GM13977 (cell line): ENCODE results near the gene PLOD2.

Experiments
- DNase-seq: peaks from one replicate; pipeline ENCODE4 v3.0.0; 2012; ENCODE audit warnings: low spot score
- in situ Hi-C: fragments of 300-500 bp; cut with MboI; formaldehyde crosslinking; loops from one replicate; pipeline ENCODE4 v1.12.0; 2022; ENCODE audit warnings: low sequenced_read_pairs, low pct_unique_long_range_greater_than_20kb, mixed read lengths, inconsistent platforms; ENCODE audit not compliant: unreplicated experiment
- TF ChIP-seq, protein P1 (sequence below): IDR thresholded peaks from 2 replicates; pipeline ENCODE4 v1.5.1; 2012; ENCODE audit warnings: mild to moderate bottlenecking, control low read depth; ENCODE audit not compliant: insufficient read depth; ENCODE audit errors: extremely low read depth, missing control alignments

Gene PLOD2

GRCh38 chr3:146078031-146078430, 83.0 kb downstream of the PLOD2 start:
- no peak for DNase-seq
- in situ Hi-C loops = no loop called here
- TF ChIP-seq, protein P1, sequence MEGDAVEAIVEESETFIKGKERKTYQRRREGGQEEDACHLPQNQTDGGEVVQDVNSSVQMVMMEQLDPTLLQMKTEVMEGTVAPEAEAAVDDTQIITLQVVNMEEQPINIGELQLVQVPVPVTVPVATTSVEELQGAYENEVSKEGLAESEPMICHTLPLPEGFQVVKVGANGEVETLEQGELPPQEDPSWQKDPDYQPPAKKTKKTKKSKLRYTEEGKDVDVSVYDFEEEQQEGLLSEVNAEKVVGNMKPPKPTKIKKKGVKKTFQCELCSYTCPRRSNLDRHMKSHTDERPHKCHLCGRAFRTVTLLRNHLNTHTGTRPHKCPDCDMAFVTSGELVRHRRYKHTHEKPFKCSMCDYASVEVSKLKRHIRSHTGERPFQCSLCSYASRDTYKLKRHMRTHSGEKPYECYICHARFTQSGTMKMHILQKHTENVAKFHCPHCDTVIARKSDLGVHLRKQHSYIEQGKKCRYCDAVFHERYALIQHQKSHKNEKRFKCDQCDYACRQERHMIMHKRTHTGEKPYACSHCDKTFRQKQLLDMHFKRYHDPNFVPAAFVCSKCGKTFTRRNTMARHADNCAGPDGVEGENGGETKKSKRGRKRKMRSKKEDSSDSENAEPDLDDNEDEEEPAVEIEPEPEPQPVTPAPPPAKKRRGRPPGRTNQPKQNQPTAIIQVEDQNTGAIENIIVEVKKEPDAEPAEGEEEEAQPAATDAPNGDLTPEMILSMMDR = no peak

- DNase-seq = no peak
- in situ Hi-C loops = no loop called here
- TF ChIP-seq, protein P1 = no peak
These were observed 83.8 kb downstream of the PLOD2 start for GRCh38 chr3:146077181-146077580.

DNA sequence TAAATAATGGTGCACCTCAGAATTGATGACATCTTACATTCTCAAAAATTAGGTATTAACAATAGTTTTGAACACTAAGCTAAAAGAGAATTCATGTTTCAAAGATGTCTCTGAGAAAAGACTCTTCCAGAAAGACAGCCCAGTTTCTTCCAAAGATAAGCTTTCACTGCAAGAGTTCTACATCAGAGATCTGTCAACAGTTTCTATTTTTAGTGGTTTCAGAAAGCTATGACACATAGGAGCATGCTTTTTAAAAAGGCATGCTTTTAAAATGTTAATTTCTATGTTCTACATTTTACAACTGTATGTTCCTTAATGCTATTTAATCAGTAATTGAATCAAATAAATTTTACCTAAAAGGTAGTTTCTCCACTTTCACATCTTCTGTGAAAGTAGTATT, 88.2 kb downstream of the PLOD2 start:
- TF ChIP-seq, protein P1 = no peak
- no peak for DNase-seq
- in situ Hi-C loops = no loop called here

DNA sequence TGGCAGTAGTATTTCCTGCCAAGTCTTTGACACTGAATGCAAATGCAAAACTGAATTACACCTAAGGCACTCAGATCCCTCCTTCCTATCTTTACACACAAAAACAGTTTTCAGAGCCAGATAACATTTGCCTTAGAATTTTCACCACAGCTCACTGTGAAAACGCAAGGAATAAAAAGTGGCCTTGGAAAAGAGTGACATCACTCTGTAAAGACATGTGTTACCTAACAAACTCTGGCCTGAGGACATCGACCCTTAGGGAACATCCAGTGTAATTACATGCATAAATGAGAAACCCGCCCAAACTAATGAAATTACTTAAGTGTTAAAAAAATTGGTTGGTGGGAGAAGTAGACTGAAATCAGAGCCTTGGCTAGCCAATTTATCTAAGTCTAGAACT, 88.9 kb downstream of the PLOD2 start:
- in situ Hi-C loops = no loop called here
- no peak for DNase-seq
- TF ChIP-seq, protein P1 = no peak

GRCh38 chr3:146071632-146072031, 89.4 kb downstream of the PLOD2 start:
- no peak for DNase-seq
- TF ChIP-seq, protein P1 = no peak
- in situ Hi-C loops = no loop called here

- TF ChIP-seq, protein P1 = no peak
- in situ Hi-C loops = no loop called here
These were observed 93.9 kb downstream of the PLOD2 start for GRCh38 chr3:146067048-146067447.

DNA sequence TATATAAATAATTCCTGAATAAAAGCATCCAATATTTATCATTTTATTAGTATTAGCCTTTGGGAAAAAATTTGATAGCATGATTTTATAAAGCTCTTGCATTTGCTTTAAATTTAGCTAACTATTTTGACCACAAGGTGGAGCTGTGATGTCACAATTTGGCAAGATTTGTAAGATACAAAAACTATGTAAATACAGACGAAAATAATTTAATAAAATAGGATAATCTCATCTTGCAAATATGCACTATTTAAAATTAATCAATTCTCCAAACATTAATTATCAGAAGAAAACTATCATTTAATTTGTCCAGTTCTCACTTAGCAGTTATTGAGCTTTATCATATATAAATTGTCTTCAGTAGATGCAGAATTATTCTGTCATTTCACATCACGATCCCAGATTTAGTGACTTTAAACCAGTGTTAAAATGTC, 95.4 kb downstream of the PLOD2 start:
- no peak for DNase-seq
- TF ChIP-seq, protein P1 = peak; percentile 60
- in situ Hi-C loops = no loop called here

More at GRCh38 chr3:146067048-146067447, 93.9 kb downstream of the PLOD2 start:
- DNase-seq = no peak
